GM23248 (cell line): ENCODE data around the gene SMOC2.

Experiments
- EZH2 ChIP-seq: fragments of 200-600 bp; sonication (generic); IDR thresholded peaks from 2 replicates; pipeline ENCODE4 v1.6.1; 2018; ENCODE audit warnings: antibody characterized with exemption, mild to moderate bottlenecking; ENCODE audit not compliant: insufficient read depth, poor library complexity, severe bottlenecking
- EZH2phosphoT487 ChIP-seq: fragments of 200-600 bp; sonication (generic); IDR thresholded peaks from 2 replicates; pipeline ENCODE4 v1.6.1; 2018; ENCODE audit warnings: antibody characterized with exemption, moderate library complexity, mild to moderate bottlenecking, low read depth; ENCODE audit not compliant: insufficient read depth

GRCh38 chr6:168678588-168678987 is 237.6 kb downstream of the SMOC2 start:
- no peak for TF ChIP-seq EZH2
- TF ChIP-seq EZH2phosphoT487 = no peak
